HG03097 (cell line): Measurements from ENCODE around the gene NT5M.

ENCODE experiments used
- ATAC-seq: cut with Tn5 transposase; IDR thresholded peaks from one replicate; pipeline ENCODE4 v1.9.1; 2021; ENCODE audit not compliant: unreplicated experiment, low FRiP score

Gene NT5M

GRCh38 chr17:17387017-17387497 lies 83.9 kb downstream of the NT5M start:
- no peak for ATAC-seq

- no peak for ATAC-seq
Observed at GRCh38 chr17:17387498-17388362, 84.6 kb downstream of the NT5M start.

- no peak for ATAC-seq
Observed at GRCh38 chr17:17388657-17389496, 85.7 kb downstream of the NT5M start.

GRCh38 chr17:17391668-17392370 lies 88.6 kb downstream of the NT5M start:
- ATAC-seq = no peak

- ATAC-seq = no peak
Observed at GRCh38 chr17:17393976-17394375, 90.8 kb downstream of the NT5M start.

- ATAC-seq = no peak
Observed at GRCh38 chr17:17394494-17394893, 91.3 kb downstream of the NT5M start.

- ATAC-seq = no peak
Observed at GRCh38 chr17:17395246-17395802, 92.2 kb downstream of the NT5M start.

GRCh38 chr17:17395885-17396284 lies 92.7 kb downstream of the NT5M start:
- ATAC-seq = no peak
